Natural killer cell (primary cell): ENCODE data around the gene IRF6. TPM values are rescaled to one million over a fixed set of nuclear protein-coding genes. Genes with fewer than 3 reads are reported as not detected.

Experiments
- ATAC-seq, 3 donors: fragments of 150-1000 bp in 2 of 3; fragments of 200-7000 bp in 1 of 3; cut with Tn5 transposase; 1 replicate in 1 of 3; 2 replicates in 2 of 3; pipeline ENCODE4 v1.10.0; 2021; ENCODE audit warnings: mild to moderate bottlenecking in 2 of 3, moderate library complexity in 2 of 3
- DNase-seq, 2 donors: peaks; one replicate each; pipeline versions ENCODE4 v3.0.0 to v3.0.0-alpha.2; 2013 to 2021; ENCODE audit warnings: mixed read lengths in 1 of 2
- H3K27ac ChIP-seq: one replicate; pipeline ENCODE4 v1.5.1; 2013; ENCODE audit warnings: mild to moderate bottlenecking, low read length
- H3K27me3 ChIP-seq: one replicate; pipeline ENCODE4 v1.6.1; 2013; ENCODE audit warnings: low read length; ENCODE audit not compliant: control insufficient read depth, insufficient read depth
- H3K36me3 ChIP-seq: one replicate; pipeline ENCODE4 v1.6.1; 2013; ENCODE audit warnings: low read length; ENCODE audit not compliant: control insufficient read depth, insufficient read depth
- H3K4me1 ChIP-seq: one replicate; pipeline ENCODE4 v1.6.1; 2013; ENCODE audit warnings: low read length; ENCODE audit not compliant: control insufficient read depth, insufficient read depth
- H3K4me3 ChIP-seq: one replicate; pipeline ENCODE4 v1.5.1; 2013; ENCODE audit warnings: low read length
- H3K9me3 ChIP-seq: one replicate; pipeline ENCODE4 v1.6.1; 2013; ENCODE audit warnings: low read length; ENCODE audit not compliant: control insufficient read depth, insufficient read depth
- H3K27ac Mint-ChIP-seq, 2 donors: one replicate each; pipeline ENCODE4 v1.8.0; 2022; ENCODE audit warnings: mild to moderate bottlenecking in 2 of 2, mixed read lengths in 2 of 2, moderate library complexity in 1 of 2
- H3K27me3 Mint-ChIP-seq, 2 donors: one replicate each; pipeline ENCODE4 v1.8.0; 2022; ENCODE audit warnings: low read depth in 2 of 2, mixed read lengths in 2 of 2
- H3K36me3 Mint-ChIP-seq: one replicate; pipeline ENCODE4 v1.8.0; 2022; ENCODE audit warnings: mixed read lengths
- H3K4me1 Mint-ChIP-seq, 2 donors: one replicate each; pipeline ENCODE4 v1.8.0; 2022; ENCODE audit warnings: mixed read lengths in 2 of 2
- H3K4me3 Mint-ChIP-seq: one replicate; pipeline ENCODE4 v1.8.0; 2022; ENCODE audit warnings: mild to moderate bottlenecking, moderate library complexity, mixed read lengths
- H3K9me3 Mint-ChIP-seq, 2 donors: one replicate each; pipeline ENCODE4 v1.8.0; 2022; ENCODE audit warnings: mixed read lengths in 2 of 2
- CTCF ChIP-seq: fragments of 200-600 bp; IDR thresholded peaks from one replicate; pipeline ENCODE4 v1.8.0; 2022; ENCODE audit warnings: antibody characterized with exemption
- WGBS: methylation state at CpG from one replicate; pipeline ENCODE4 v1.1.7; 2013; ENCODE audit warnings: missing lambda C conversion rate; ENCODE audit not compliant: insufficient coverage; 5-methylcytosine and 5-hydroxymethylcytosine counted together
- intact Hi-C: fragments of 100-400 bp; cut with micrococcal nuclease; formaldehyde crosslinking; loops from one replicate; pipeline ENCODE4 v1.14.2; 2022
- total RNA-seq, 4 donors: library from RNA; stranded (reverse); fragments of 120-200 nt in 1 of 4; gene quantifications; one replicate each; pipeline versions ENCODE4 v1.2.3 to v1.2.4, GENCODE V29; 2013 to 2022

The IRF6 gene
- total RNA-seq, 3 donors from 2014 or later (not counting 1 experiment from before 2014, with no cell fraction given), result 2.5 to 11.2 (median 3.8) TPM

- 18% methylated on average over 37 of the region's 37 CpGs for WGBS
- Mint-ChIP-seq H3K9me3 (no peaks in the 10 kb centered on the region), H3K36me3 (no peaks in the 10 kb centered on the region), H3K27me3 (no peaks in the 10 kb centered on the region), H3K27ac (peak overlapping the region; percentile 85 to 92), H3K4me1 (peaks cover 24 to 26% of the 10 kb centered on the region in 2 donors), H3K4me3 (peak overlapping the region; percentile 86)
- TF ChIP-seq CTCF, result peak; percentile 94
- DNase-seq (peak; percentile 87 to 88), ATAC-seq (peak; percentile 96 to 98 (median 98))
- intact Hi-C loops, result loop anchor here (1.0 to 5.0 kb wide), 4 partner anchors 22 to 178 kb away; no protein-coding TSS in a partner anchor
- no peaks in the 10 kb centered on the region for H3K9me3 ChIP-seq
- H3K4me3 ChIP-seq, result peak overlapping the region; percentile 27
- H3K36me3 ChIP-seq, result no peaks in the 10 kb centered on the region
- no peaks in the 10 kb centered on the region for H3K27me3 ChIP-seq
- peak overlapping the region; percentile 68 for H3K27ac ChIP-seq
- peaks cover 28% of the 10 kb centered on the region for H3K4me1 ChIP-seq
Measured at GRCh38 chr1:209747580-209748262, 58.2 kb downstream of the IRF6 start.

- Histone ChIP-seq H3K4me1 (peaks cover 26% of the 10 kb centered on the region), H3K36me3 (no peaks in the 10 kb centered on the region), H3K27ac (no peak overlapping the region), H3K9me3 (no peaks in the 10 kb centered on the region), H3K27me3 (no peaks in the 10 kb centered on the region), H3K4me3 (no peak overlapping the region)
- ATAC-seq (no peak), DNase-seq (no peak)
- H3K27ac Mint-ChIP-seq, result peak overlapping the region; percentile 85 to 92
- no peaks in the 10 kb centered on the region for H3K27me3 Mint-ChIP-seq
- no peak for TF ChIP-seq CTCF
- no peaks in the 10 kb centered on the region for H3K36me3 Mint-ChIP-seq
- peaks cover 16 to 17% of the 10 kb centered on the region in 2 donors for H3K4me1 Mint-ChIP-seq
- WGBS, result 81% methylated on average over 2 of the region's 4 CpGs
- H3K9me3 Mint-ChIP-seq, result no peaks in the 10 kb centered on the region
- H3K4me3 Mint-ChIP-seq, result peak overlapping the region; percentile 25
- intact Hi-C loops, result loop anchor here (1.0 to 5.0 kb wide), 4 partner anchors 23 to 177 kb away; no protein-coding TSS in a partner anchor
Measured at GRCh38 chr1:209746451-209747165, 59.3 kb downstream of the IRF6 start.

GRCh38 chr1:209743145-209743482 lies 62.8 kb downstream of the IRF6 start:
- Mint-ChIP-seq H3K4me1 (peaks cover 9% of the 10 kb centered on the region in 2 donors), H3K36me3 (no peaks in the 10 kb centered on the region), H3K4me3 (no peak overlapping the region), H3K27me3 (no peaks in the 10 kb centered on the region), H3K9me3 (no peaks in the 10 kb centered on the region), H3K27ac (no peak overlapping the region)
- H3K4me3 ChIP-seq, result no peak overlapping the region
- 93% methylated on average over 2 of the region's 2 CpGs for WGBS
- intact Hi-C loops, result no loop called here
- no peaks in the 10 kb centered on the region for H3K27me3 ChIP-seq
- H3K9me3 ChIP-seq, result no peaks in the 10 kb centered on the region
- no peak for TF ChIP-seq CTCF
- DNase-seq (no peak), ATAC-seq (no peak)
- no peaks in the 10 kb centered on the region for H3K36me3 ChIP-seq
- H3K4me1 ChIP-seq, result peaks cover 9% of the 10 kb centered on the region
- H3K27ac ChIP-seq, result no peak overlapping the region
